ENCODE data around the gene SEC22A.

SEC22A gene

GRCh38 chr3:123157209-123157597 is 44.5 kb upstream of the SEC22A start:
- Histone ChIP-seq H3K4me1 (ENCODE audit: insufficient read depth, low read length, poor library complexity, severe bottlenecking) (no peaks in the 10 kb centered on the region), H4K20me1 (ENCODE audit: insufficient read depth, low read length, poor library complexity, severe bottlenecking) (no peaks in the 10 kb centered on the region), H2AFZ (ENCODE audit: low read length) (no peak overlapping the region), H3K9ac (ENCODE audit: low read depth, low read length, poor library complexity, severe bottlenecking) (no peak overlapping the region), H3K36me3 (ENCODE audit: insufficient read depth, low read length) (peaks cover 85% of the 10 kb centered on the region; the same call in 1 of the 2 replicates), H3K9me2 (replicated peaks; ENCODE audit: low read depth, low read length) (no peaks in the 10 kb centered on the region), H3K4me2 (ENCODE audit: low read depth, low read length, poor library complexity, severe bottlenecking) (no peak overlapping the region), H3K79me2 (ENCODE audit: insufficient read depth, low read length) (no peaks in the 10 kb centered on the region), H3K4me3 (ENCODE audit: low read length, poor library complexity, severe bottlenecking) (no peak overlapping the region), H3K27me3 (ENCODE audit: insufficient read depth, low read length, poor library complexity, severe bottlenecking) (no peaks in the 10 kb centered on the region), H3F3A (ENCODE audit: low read depth) (no peaks in the 10 kb centered on the region), H3K9me3 (ENCODE audit: insufficient read depth, low read depth, low read length) (no peaks in the 10 kb centered on the region)
- no peak for TF ChIP-seq EZH2phosphoT487 (IDR thresholded peaks at IDR 0.05; ENCODE audit: borderline replicate concordance)

DNA sequence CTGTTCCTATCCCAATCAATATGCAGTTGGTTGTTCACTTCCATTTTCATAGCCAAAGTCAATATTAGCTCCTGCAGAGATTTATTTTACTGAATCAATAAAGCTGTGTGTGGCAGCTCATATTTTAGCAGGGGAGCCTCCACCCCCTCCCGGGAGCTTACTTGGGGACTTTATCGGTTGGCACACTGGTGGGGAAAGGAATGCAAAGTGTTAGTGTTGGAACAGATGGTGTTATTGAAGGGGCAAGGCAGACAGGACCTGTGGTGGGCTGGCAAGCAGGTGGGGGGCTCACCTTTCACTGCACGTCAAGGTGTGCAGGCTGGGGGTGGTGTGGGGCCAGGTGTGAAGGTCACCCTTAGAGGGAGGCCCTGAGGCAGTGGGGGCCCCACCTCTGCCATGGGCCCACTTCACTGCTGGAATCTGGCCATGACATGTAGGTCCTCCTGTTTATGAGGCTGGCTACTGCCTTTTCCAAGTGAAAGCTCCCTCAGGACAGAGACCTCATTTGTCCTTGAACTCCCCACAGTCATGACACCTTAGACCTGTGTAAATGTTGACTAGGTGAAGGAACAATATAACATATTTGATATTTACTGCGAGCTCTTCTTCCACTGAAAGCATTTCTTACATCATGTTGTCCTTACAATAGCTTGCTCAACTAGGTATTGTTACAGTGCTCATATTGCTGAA is 44.0 kb upstream of the SEC22A start:
- Histone ChIP-seq H3K4me2 (ENCODE audit: low read depth, low read length, poor library complexity, severe bottlenecking) (no peak overlapping the region), H3K4me1 (ENCODE audit: insufficient read depth, low read length, poor library complexity, severe bottlenecking) (no peaks in the 10 kb centered on the region), H3K36me3 (ENCODE audit: insufficient read depth, low read length) (peaks cover 87% of the 10 kb centered on the region; the same call in 1 of the 2 replicates), H3K9ac (ENCODE audit: low read depth, low read length, poor library complexity, severe bottlenecking) (no peak overlapping the region), H3K9me2 (replicated peaks; ENCODE audit: low read depth, low read length) (no peaks in the 10 kb centered on the region), H3F3A (ENCODE audit: low read depth) (no peaks in the 10 kb centered on the region), H2AFZ (ENCODE audit: low read length) (no peak overlapping the region), H3K4me3 (ENCODE audit: low read length, poor library complexity, severe bottlenecking) (no peak overlapping the region), H3K79me2 (ENCODE audit: insufficient read depth, low read length) (no peaks in the 10 kb centered on the region), H3K9me3 (ENCODE audit: insufficient read depth, low read depth, low read length) (no peaks in the 10 kb centered on the region), H3K27me3 (ENCODE audit: insufficient read depth, low read length, poor library complexity, severe bottlenecking) (no peaks in the 10 kb centered on the region), H4K20me1 (ENCODE audit: insufficient read depth, low read length, poor library complexity, severe bottlenecking) (no peaks in the 10 kb centered on the region)
- TF ChIP-seq EZH2phosphoT487 (IDR thresholded peaks at IDR 0.05; ENCODE audit: borderline replicate concordance): no peak

DNA sequence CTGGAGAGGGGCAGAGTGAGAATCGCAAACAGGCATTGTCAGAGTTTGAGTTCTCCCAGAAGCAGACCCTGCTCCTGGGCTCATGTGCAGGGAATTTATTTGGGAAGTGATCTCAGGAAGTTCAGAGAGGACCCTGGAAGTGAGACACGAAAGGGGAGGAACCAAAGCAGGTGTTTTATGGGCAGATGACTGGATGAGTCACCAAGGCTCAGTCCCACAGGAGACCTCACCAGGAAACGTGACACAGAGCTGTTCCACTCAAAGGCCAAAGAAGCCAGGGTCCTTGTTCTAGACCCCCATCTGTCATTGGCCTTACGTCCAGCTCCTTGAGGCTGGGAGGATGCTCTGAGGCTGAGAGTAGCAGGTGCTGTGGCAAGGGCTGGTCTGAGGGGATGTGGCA is 43.4 kb upstream of the SEC22A start:
- Histone ChIP-seq H4K20me1 (ENCODE audit: insufficient read depth, low read length, poor library complexity, severe bottlenecking) (no peaks in the 10 kb centered on the region), H3K9ac (ENCODE audit: low read depth, low read length, poor library complexity, severe bottlenecking) (no peak overlapping the region), H3K4me2 (ENCODE audit: low read depth, low read length, poor library complexity, severe bottlenecking) (no peak overlapping the region), H3K36me3 (ENCODE audit: insufficient read depth, low read length) (peaks cover 87% of the 10 kb centered on the region; the same call in 1 of the 2 replicates), H3K9me3 (ENCODE audit: insufficient read depth, low read depth, low read length) (no peaks in the 10 kb centered on the region), H3K4me3 (ENCODE audit: low read length, poor library complexity, severe bottlenecking) (no peak overlapping the region), H3K79me2 (ENCODE audit: insufficient read depth, low read length) (no peaks in the 10 kb centered on the region), H3K27me3 (ENCODE audit: insufficient read depth, low read length, poor library complexity, severe bottlenecking) (no peaks in the 10 kb centered on the region), H3K9me2 (replicated peaks; ENCODE audit: low read depth, low read length) (no peaks in the 10 kb centered on the region), H2AFZ (ENCODE audit: low read length) (no peak overlapping the region), H3F3A (ENCODE audit: low read depth) (no peaks in the 10 kb centered on the region), H3K4me1 (ENCODE audit: insufficient read depth, low read length, poor library complexity, severe bottlenecking) (no peaks in the 10 kb centered on the region)
- TF ChIP-seq CTCF (conservative IDR thresholded peaks at IDR 0.05; ENCODE audit: low read length) (no peak), EZH2phosphoT487 (IDR thresholded peaks at IDR 0.05; ENCODE audit: borderline replicate concordance) (no peak)

GRCh38 chr3:123158899-123159390 is 42.8 kb upstream of the SEC22A start:
- H3K36me3 ChIP-seq (ENCODE audit: insufficient read depth, low read length): peaks cover 87% of the 10 kb centered on the region; the same call in 1 of the 2 replicates
- TF ChIP-seq CTCF (conservative IDR thresholded peaks at IDR 0.05; ENCODE audit: low read length): no peak
- no peak for TF ChIP-seq EZH2phosphoT487 (IDR thresholded peaks at IDR 0.05; ENCODE audit: borderline replicate concordance)
- H3K9ac ChIP-seq (ENCODE audit: low read depth, low read length, poor library complexity, severe bottlenecking): no peak overlapping the region

More at GRCh38 chr3:123158899-123159390, 42.8 kb upstream of the SEC22A start:
- Histone ChIP-seq H4K20me1 (ENCODE audit: insufficient read depth, low read length, poor library complexity, severe bottlenecking) (no peaks in the 10 kb centered on the region), H3K9me2 (replicated peaks; ENCODE audit: low read depth, low read length) (no peaks in the 10 kb centered on the region), H3K9me3 (ENCODE audit: insufficient read depth, low read depth, low read length) (no peaks in the 10 kb centered on the region), H3K79me2 (ENCODE audit: insufficient read depth, low read length) (no peaks in the 10 kb centered on the region), H3F3A (ENCODE audit: low read depth) (no peaks in the 10 kb centered on the region), H3K4me2 (ENCODE audit: low read depth, low read length, poor library complexity, severe bottlenecking) (no peak overlapping the region), H3K4me3 (ENCODE audit: low read length, poor library complexity, severe bottlenecking) (no peak overlapping the region), H2AFZ (ENCODE audit: low read length) (no peak overlapping the region), H3K4me1 (ENCODE audit: insufficient read depth, low read length, poor library complexity, severe bottlenecking) (no peaks in the 10 kb centered on the region), H3K27me3 (ENCODE audit: insufficient read depth, low read length, poor library complexity, severe bottlenecking) (no peaks in the 10 kb centered on the region)
